Prostate gland (tissue), 2 donors: ENCODE measurements around the gene CNOT6L. TPM values are rescaled to one million over a fixed set of nuclear protein-coding genes. Genes with fewer than 3 reads are reported as not detected.

Experiments
- DNase-seq: peaks from one replicate; pipeline ENCODE4 v3.0.0-alpha.2; 2019; ENCODE audit warnings: low spot score
- H3K27ac ChIP-seq, 2 donors: fragments of 200-600 bp; sonication (generic); 2 replicates each; pipeline ENCODE4 v1.5.1; 2017 to 2019
- H3K27me3 ChIP-seq: fragments of 200-600 bp; sonication (generic); replicated peaks from 2 replicates; pipeline ENCODE4 v1.5.1; 2019; ENCODE audit not compliant: insufficient read depth
- H3K36me3 ChIP-seq, 2 donors: fragments of 200-600 bp; sonication (generic); 1 replicate in 1 of 2; 2 replicates in 1 of 2; pipeline versions ENCODE4 v1.5.1 to v1.8.1; 2017 to 2019
- H3K4me1 ChIP-seq: fragments of 200-600 bp; sonication (generic); replicated peaks from 2 replicates; pipeline ENCODE4 v1.5.1; 2019
- H3K4me3 ChIP-seq, 2 donors: fragments of 200-600 bp; sonication (generic); 2 replicates each; pipeline ENCODE4 v1.5.1; 2017 to 2019
- H3K9me3 ChIP-seq: fragments of 200-600 bp; sonication (generic); 2 replicates; pipeline ENCODE4 v1.5.1; 2017
- CTCF ChIP-seq, 4 experiments: fragments of 200-600 bp in 2 of 4; fragments of 450-650 bp in 2 of 4; sonication (generic) in 2 of 4; IDR thresholded peaks; 1 replicate in 3 of 4; 2 replicates in 1 of 4; pipeline ENCODE4 v1.5.1; 2016 to 2019; ENCODE audit warnings: antibody characterized with exemption in 4 of 4, mild to moderate bottlenecking in 2 of 4, moderate library complexity in 2 of 4
- POLR2A ChIP-seq: fragments of 450-650 bp; IDR thresholded peaks from one replicate; pipeline ENCODE4 v1.6.1; 2016; ENCODE audit warnings: antibody characterized with exemption, mild to moderate bottlenecking
- POLR2AphosphoS5 ChIP-seq: sonication (generic); formaldehyde crosslinking; IDR thresholded peaks from one replicate; pipeline ENCODE4 v1.6.1; 2017; ENCODE audit warnings: antibody characterized with exemption
- WGBS: methylation state at CpG from one replicate; pipeline ENCODE4 v1.1.5; 2018; 5-methylcytosine and 5-hydroxymethylcytosine counted together
- intact Hi-C: fragments of 100-400 bp; cut with DNase I; formaldehyde crosslinking; loops from one replicate; pipeline ENCODE4 v1.14.2; 2022
- total RNA-seq, 2 donors: library from RNA; depleted of rRNA; stranded (reverse); fragments of >200 nt; gene quantifications; one replicate each; pipeline ENCODE4 v1.1.0, GENCODE V29; 2016

Gene CNOT6L
- total RNA-seq, 2 donors from 2014 or later, result 27.7 to 36.6 TPM

GRCh38 chr4:77765720-77766119, 53.4 kb downstream of the CNOT6L start:
- H3K27me3 ChIP-seq, result no peaks in the 10 kb centered on the region
- WGBS, result 94% methylated on average over 1 of the region's 1 CpG
- no peak overlapping the region for H3K27ac ChIP-seq
- no peak overlapping the region for H3K4me3 ChIP-seq
- no peaks in the 10 kb centered on the region for H3K4me1 ChIP-seq
- DNase-seq, result no peak
- H3K9me3 ChIP-seq, result no peaks in the 10 kb centered on the region
- intact Hi-C loops, result no loop called here
- TF ChIP-seq CTCF (IDR thresholded peaks at IDR 0.05) (no peak), POLR2A (no peak), POLR2AphosphoS5 (no peak)
- H3K36me3 ChIP-seq, result no peaks in the 10 kb centered on the region

- no peak overlapping the region for H3K27ac ChIP-seq
- H3K27me3 ChIP-seq, result no peaks in the 10 kb centered on the region
- DNase-seq, result no peak
- intact Hi-C loops, result no loop called here
- 100% methylated on average over 1 of the region's 1 CpG for WGBS
- H3K36me3 ChIP-seq, result no peaks in the 10 kb centered on the region
- H3K4me1 ChIP-seq, result no peaks in the 10 kb centered on the region
- TF ChIP-seq POLR2AphosphoS5, result no peak
- TF ChIP-seq POLR2A, result no peak
- no peak for TF ChIP-seq CTCF (IDR thresholded peaks at IDR 0.05)
- no peak overlapping the region for H3K4me3 ChIP-seq
- no peaks in the 10 kb centered on the region for H3K9me3 ChIP-seq
Measured at GRCh38 chr4:77762531-77762930, 56.6 kb downstream of the CNOT6L start.

DNA sequence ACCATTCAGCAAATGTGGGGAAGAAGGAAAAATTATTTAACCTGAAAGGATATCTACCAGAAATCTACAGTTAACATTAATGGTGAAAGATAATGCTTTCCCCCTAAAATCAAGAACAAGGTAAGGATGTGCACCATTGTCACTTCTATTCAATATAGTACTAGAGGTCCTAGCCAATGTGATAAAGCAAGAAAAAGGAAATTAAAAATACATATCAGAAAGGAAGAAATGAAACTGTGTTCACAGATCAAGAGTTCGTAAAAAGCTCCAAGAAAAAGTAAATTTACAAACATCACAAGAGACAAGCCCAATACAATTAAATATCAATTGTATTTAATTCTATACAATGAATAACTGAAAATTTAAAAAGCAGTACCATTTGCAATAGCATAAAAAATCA, 57.6 kb downstream of the CNOT6L start:
- Histone ChIP-seq H3K4me1 (no peaks in the 10 kb centered on the region), H3K27ac (no peak overlapping the region), H3K9me3 (no peaks in the 10 kb centered on the region), H3K36me3 (no peaks in the 10 kb centered on the region), H3K27me3 (no peaks in the 10 kb centered on the region), H3K4me3 (no peak overlapping the region)
- no peak for DNase-seq
- intact Hi-C loops, result no loop called here
- 98% methylated on average over 1 of the region's 1 CpG for WGBS
- TF ChIP-seq CTCF (IDR thresholded peaks at IDR 0.05) (no peak), POLR2AphosphoS5 (no peak), POLR2A (no peak)

DNA sequence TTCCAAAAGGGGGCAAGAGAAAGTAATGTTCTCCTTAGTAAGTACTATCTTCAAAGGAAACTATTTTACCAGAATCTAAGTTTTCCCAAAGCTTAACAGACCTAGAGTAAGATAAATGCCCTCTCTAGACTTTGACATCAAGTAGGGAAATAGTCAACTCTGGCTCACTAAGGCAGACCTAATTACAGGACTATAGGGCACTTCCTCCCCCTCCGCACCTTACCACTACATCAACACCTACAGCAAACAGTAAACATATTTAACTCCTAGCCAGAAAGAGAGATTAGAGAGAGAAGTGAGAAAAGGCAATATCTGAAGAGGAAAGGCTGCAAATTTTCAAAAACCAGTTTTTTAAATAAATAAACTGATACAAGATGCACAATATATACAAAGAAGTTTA, 60.4 kb downstream of the CNOT6L start:
- no peak overlapping the region for H3K4me3 ChIP-seq
- no peaks in the 10 kb centered on the region for H3K4me1 ChIP-seq
- intact Hi-C loops, result no loop called here
- WGBS, result 94% methylated on average over 1 of the region's 1 CpG
- H3K27me3 ChIP-seq, result no peaks in the 10 kb centered on the region
- no peak overlapping the region for H3K27ac ChIP-seq
- H3K36me3 ChIP-seq, result no peaks in the 10 kb centered on the region
- H3K9me3 ChIP-seq, result no peaks in the 10 kb centered on the region
- no peak for DNase-seq
- TF ChIP-seq POLR2A (no peak), POLR2AphosphoS5 (no peak), CTCF (IDR thresholded peaks at IDR 0.05) (no peak)

DNA sequence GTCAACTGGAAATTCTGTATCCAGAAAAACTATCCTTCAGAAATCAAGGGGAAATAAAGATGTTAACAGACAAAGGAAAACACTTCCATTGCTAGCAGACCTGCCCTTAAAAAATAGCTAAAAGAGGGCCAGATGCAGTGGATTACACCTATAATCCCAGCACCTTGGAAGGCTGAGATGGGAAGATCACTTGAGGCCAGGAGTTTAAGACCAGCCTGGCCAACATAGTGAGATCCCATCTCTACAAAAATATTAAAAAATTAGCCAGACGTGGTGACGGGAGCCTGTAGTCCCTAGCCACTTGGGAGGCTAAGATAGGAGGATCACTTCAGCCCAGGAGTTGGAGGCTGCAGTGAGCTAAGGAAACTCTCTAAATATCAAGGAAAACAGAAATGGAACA, 67.4 kb downstream of the CNOT6L start:
- no peaks in the 10 kb centered on the region for H3K36me3 ChIP-seq
- no peak overlapping the region for H3K4me3 ChIP-seq
- TF ChIP-seq CTCF (IDR thresholded peaks at IDR 0.05) (no peak), POLR2AphosphoS5 (no peak), POLR2A (no peak)
- H3K4me1 ChIP-seq, result no peaks in the 10 kb centered on the region
- no peaks in the 10 kb centered on the region for H3K9me3 ChIP-seq
- 94% methylated on average over 2 of the region's 2 CpGs for WGBS
- H3K27me3 ChIP-seq, result no peaks in the 10 kb centered on the region
- DNase-seq, result no peak
- intact Hi-C loops, result no loop called here
- no peak overlapping the region for H3K27ac ChIP-seq
